PC-9 (cell line): ENCODE measurements around the gene TRIM31. TPM values are rescaled to one million over a fixed set of nuclear protein-coding genes. Genes with fewer than 3 reads are reported as not detected.

ENCODE experiments used
- BruUV-seq: library from RNA; stranded (reverse); fragments of 400-500 nt; replicated peaks from 2 replicates; lab custom pipeline; 2021; lab: Mats Ljungman, UMichigan
- CTCF ChIA-PET: fragments of 300-600 bp; sonication (Branson Sonifier 250); formaldehyde crosslinking; loops from one replicate; lab custom pipeline; 2022; ENCODE audit warnings: antibody characterized with exemption; lab: Charles Lee
- POLR2A ChIA-PET: fragments of 300-600 bp; sonication (Branson Sonifier 250); formaldehyde crosslinking; loops from one replicate; lab custom pipeline; 2022; ENCODE audit warnings: antibody characterized with exemption; ENCODE audit not compliant: unreplicated experiment; lab: Charles Lee
- DNase-seq, 2 experiments: peaks; one replicate each; pipeline versions ENCODE4 v3.0.0 to v3.0.0-alpha.2; 2015 to 2022; ENCODE audit warnings: mixed read lengths in 1 of 2
- H2AFZ ChIP-seq: fragments of 200-600 bp; sonication (generic); 2 replicates; pipeline ENCODE4 v1.8.1; 2017; ENCODE audit warnings: antibody characterized with exemption
- H3F3A ChIP-seq: fragments of 200-600 bp; sonication (generic); 2 replicates; pipeline ENCODE4 v1.8.1; 2017; ENCODE audit warnings: antibody characterized with exemption, mild to moderate bottlenecking, low read depth; ENCODE audit not compliant: insufficient read depth
- H3K27ac ChIP-seq: fragments of 200-600 bp; sonication (generic); 2 replicates; pipeline ENCODE4 v1.6.1; 2016; ENCODE audit warnings: mixed run types
- H3K27me3 ChIP-seq: fragments of 200-600 bp; sonication (generic); 2 replicates; pipeline ENCODE4 v1.6.1; 2016; ENCODE audit warnings: low read depth, mixed run types; ENCODE audit not compliant: insufficient read depth
- H3K36me3 ChIP-seq: fragments of 200-600 bp; sonication (generic); 2 replicates; pipeline ENCODE4 v1.6.1; 2016; ENCODE audit warnings: low read depth, mixed run types
- H3K4me1 ChIP-seq: fragments of 200-600 bp; sonication (generic); replicated peaks from 2 replicates; pipeline ENCODE4 v1.6.1; 2016; ENCODE audit warnings: mixed run types; ENCODE audit not compliant: insufficient read depth
- H3K4me2 ChIP-seq: fragments of 200-600 bp; sonication (generic); 2 replicates; pipeline ENCODE4 v1.6.1; 2017; ENCODE audit warnings: mixed run types
- H3K4me3 ChIP-seq: fragments of 200-600 bp; sonication (generic); 2 replicates; pipeline ENCODE4 v1.6.1; 2016; ENCODE audit warnings: mixed run types
- H3K79me2 ChIP-seq: fragments of 200-600 bp; sonication (generic); 2 replicates; pipeline ENCODE4 v1.6.1; 2017; ENCODE audit warnings: low read depth, mixed run types
- H3K9me2 ChIP-seq: fragments of 200-600 bp; sonication (generic); 2 replicates; pipeline ENCODE4 v1.8.1; 2017; ENCODE audit warnings: mild to moderate bottlenecking; ENCODE audit not compliant: insufficient read depth
- H3K9me3 ChIP-seq: fragments of 200-600 bp; sonication (generic); 2 replicates; pipeline ENCODE4 v1.8.1; 2016; ENCODE audit warnings: low read depth; ENCODE audit not compliant: insufficient read depth
- H4K20me1 ChIP-seq: fragments of 200-600 bp; sonication (generic); 2 replicates; pipeline ENCODE4 v1.8.1; 2017; ENCODE audit not compliant: insufficient read depth
- CTCF ChIP-seq: fragments of 200-600 bp; sonication (generic); conservative IDR thresholded peaks from 2 replicates; pipeline ENCODE4 v1.6.1; 2017; ENCODE audit warnings: mixed run types, antibody characterized with exemption, mild to moderate bottlenecking, moderate library complexity
- EZH2 ChIP-seq: fragments of 200-600 bp; sonication (generic); IDR thresholded peaks from 2 replicates; pipeline ENCODE4 v1.8.0; 2017; ENCODE audit warnings: antibody characterized with exemption, low read depth
- intact Hi-C: fragments of 100-400 bp; cut with micrococcal nuclease; formaldehyde crosslinking; loops from one replicate; pipeline ENCODE4 v1.10.0; 2022; ENCODE audit not compliant: unreplicated experiment
- total RNA-seq: library from RNA; stranded (reverse); gene quantifications from 2 replicates; pipeline ENCODE4 v1.2.3, GENCODE V29; 2021

Gene TRIM31
- total RNA-seq, 1 experiment from 2014 or later = not detected

GRCh38 chr6:30136570-30137286 is 23.8 kb upstream of the TRIM31 start:
- Histone ChIP-seq H3K9me3 (no peaks in the 10 kb centered on the region), H3K36me3 (no peaks in the 10 kb centered on the region), H3K79me2 (no peaks in the 10 kb centered on the region), H2AFZ (no peak overlapping the region), H3F3A (no peaks in the 10 kb centered on the region), H3K27me3 (no peaks in the 10 kb centered on the region), H4K20me1 (no peaks in the 10 kb centered on the region), H3K4me2 (no peak overlapping the region), H3K9me2 (no peaks in the 10 kb centered on the region), H3K4me1 (no peaks in the 10 kb centered on the region), H3K27ac (no peak overlapping the region), H3K4me3 (no peak overlapping the region)
- POLR2A ChIA-PET = no interaction called here
- intact Hi-C loops = no loop called here
- CTCF ChIA-PET = no interaction called here
- DNase-seq = no peak
- no TSS peak for BruUV-seq
- TF ChIP-seq EZH2 (no peak), CTCF (no peak)

- Histone ChIP-seq H2AFZ (no peak within 1 kb of the TSS), H3F3A (no peaks in the 10 kb centered on the region), H3K4me3 (no peak within 1 kb of the TSS), H3K27me3 (no peaks in the 10 kb centered on the region), H3K4me2 (no peak within 1 kb of the TSS), H3K9me2 (no peaks in the 10 kb centered on the region), H3K79me2 (no peaks in the 10 kb centered on the region), H3K27ac (no peak within 1 kb of the TSS), H3K36me3 (no peaks in the 10 kb centered on the region), H3K4me1 (peaks cover 4% of the 10 kb centered on the region), H3K9me3 (no peaks in the 10 kb centered on the region), H4K20me1 (no peaks in the 10 kb centered on the region)
- ChIA-PET POLR2A (no interaction called here), CTCF (no interaction called here)
- TF ChIP-seq EZH2 (no peak), CTCF (no peak)
- intact Hi-C loops = no loop called here
- BruUV-seq = no TSS peak
- DNase-seq = no peak
These were observed 22.9 kb upstream of the TRIM31 start, which contains the start of gene TRIM40 for GRCh38 chr6:30135757-30136156. TSS of gene TRIM40 (plus strand) at chr6:30136140. CDS start at chr6:30137037, 897 bp downstream.

GRCh38 chr6:30135147-30135546 is 22.3 kb upstream of the TRIM31 start:
- H3K36me3 ChIP-seq = no peaks in the 10 kb centered on the region
- intact Hi-C loops = no loop called here
- TF ChIP-seq CTCF (no peak), EZH2 (no peak)
- H3K4me3 ChIP-seq = no peak overlapping the region
- peaks cover 11% of the 10 kb centered on the region for H3K4me1 ChIP-seq
- no peak overlapping the region for H3K4me2 ChIP-seq
- POLR2A ChIA-PET = no interaction called here
- H3F3A ChIP-seq = no peaks in the 10 kb centered on the region
- H3K79me2 ChIP-seq = no peaks in the 10 kb centered on the region
- no peaks in the 10 kb centered on the region for H4K20me1 ChIP-seq
- H3K27me3 ChIP-seq = no peaks in the 10 kb centered on the region
- no peaks in the 10 kb centered on the region for H3K9me2 ChIP-seq
- CTCF ChIA-PET = no interaction called here
- no peak overlapping the region for H3K27ac ChIP-seq
- no TSS peak for BruUV-seq
- H2AFZ ChIP-seq = no peak overlapping the region
- no peaks in the 10 kb centered on the region for H3K9me3 ChIP-seq
- DNase-seq = no peak
